HG03565 (cell line): Measurements from ENCODE around the gene UBE2S.

Experiments
- ATAC-seq: cut with Tn5 transposase; IDR thresholded peaks from one replicate; pipeline ENCODE4 v1.9.1; 2021; ENCODE audit warnings: mild to moderate bottlenecking, moderate library complexity; ENCODE audit not compliant: unreplicated experiment

The UBE2S gene

GRCh38 chr19:55366790-55367189, 40.8 kb downstream of the UBE2S start:
- ATAC-seq: no peak

- no peak for ATAC-seq
These were observed 41.6 kb downstream of the UBE2S start for GRCh38 chr19:55365964-55366363.

DNA sequence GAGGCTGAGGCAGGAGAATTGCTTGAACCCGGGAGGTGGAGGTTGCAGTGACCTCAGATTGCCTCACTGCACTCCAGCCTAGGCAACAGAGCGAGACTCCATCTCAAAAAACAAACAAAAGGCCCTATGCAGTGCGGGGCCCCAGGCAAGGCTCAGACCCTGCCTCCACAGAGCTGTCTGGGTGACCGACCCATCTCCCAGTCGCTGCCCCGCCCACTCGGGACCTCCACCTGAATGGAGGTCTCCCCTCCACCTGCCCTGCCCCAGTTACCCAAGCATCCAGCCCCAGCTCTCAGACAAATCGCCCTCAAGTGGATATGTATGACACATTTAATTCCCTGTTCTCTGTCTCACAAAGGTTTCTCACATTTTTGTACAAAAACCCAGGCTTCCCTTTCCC, 42.3 kb downstream of the UBE2S start:
- no peak for ATAC-seq

- no peak for ATAC-seq
These were observed 44.4 kb downstream of the UBE2S start, which contains the start of gene GARIN5B for GRCh38 chr19:55362990-55363716. GARIN5B (minus strand) TSS chr19:55363260; CDS start chr19:55363066, 194 bp downstream.

- no peak for ATAC-seq
These were observed 45.2 kb downstream of the UBE2S start for GRCh38 chr19:55362174-55362989.

DNA sequence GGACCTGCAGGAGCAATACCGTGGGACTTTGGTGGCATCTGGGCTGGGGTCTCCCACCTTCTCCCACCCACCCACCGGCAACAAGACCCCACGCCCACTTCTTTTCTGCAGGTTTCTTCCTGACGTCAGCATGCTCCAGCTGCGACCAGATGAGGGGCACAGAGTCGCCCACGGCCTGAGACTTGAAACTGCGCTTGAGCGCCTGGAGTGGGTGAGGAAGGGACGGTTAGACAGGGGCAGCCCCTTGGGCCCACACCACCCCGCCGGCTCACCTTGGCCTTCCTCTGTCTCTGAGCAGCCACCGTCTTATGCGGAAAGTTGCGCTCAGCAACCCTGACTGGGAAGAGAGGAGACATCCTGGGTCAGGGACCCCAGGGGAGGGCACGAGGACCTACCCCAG, 46.7 kb downstream of the UBE2S start:
- no peak for ATAC-seq

GRCh38 chr19:55358943-55359908, 48.4 kb downstream of the UBE2S start:
- ATAC-seq: no peak

GRCh38 chr19:55358493-55358892, 49.1 kb downstream of the UBE2S start:
- ATAC-seq: no peak

DNA sequence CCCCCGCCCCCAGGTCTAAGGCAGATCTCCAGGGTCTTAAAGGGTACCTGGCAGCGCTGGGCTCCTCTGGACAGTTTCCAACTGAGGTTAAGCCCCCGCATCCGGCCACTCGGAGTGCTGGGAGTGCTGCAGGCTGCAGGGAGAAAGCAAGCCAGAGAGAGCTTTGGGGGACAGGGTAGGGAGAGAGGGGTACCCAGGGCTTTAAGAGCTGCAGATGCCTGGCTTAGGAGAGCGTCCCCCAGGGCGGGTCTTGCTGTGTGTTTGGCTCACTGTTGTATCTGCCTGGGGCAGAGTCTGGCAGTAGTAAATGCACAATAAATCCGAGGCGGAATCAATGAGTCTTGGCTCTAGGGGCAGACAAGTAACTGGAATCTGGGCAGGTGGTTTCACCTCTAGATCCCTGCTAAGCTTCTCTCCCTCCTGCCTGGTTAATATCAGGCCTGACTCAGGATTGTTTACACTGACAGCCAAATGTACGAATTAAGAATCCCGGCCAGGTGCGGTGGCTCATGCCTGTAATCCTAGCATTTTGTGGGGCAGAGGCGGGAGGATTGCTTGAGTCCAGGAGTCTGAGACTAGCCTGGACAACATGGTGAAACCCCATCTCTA, 52.3 kb downstream of the UBE2S start:
- no peak for ATAC-seq

GRCh38 chr19:55354698-55355212, 52.8 kb downstream of the UBE2S start, which contains the start of gene COX6B2:
COX6B2 (minus strand) TSS chr19:55354719; CDS start chr19:55354521, 198 bp downstream.
- no peak for ATAC-seq

DNA sequence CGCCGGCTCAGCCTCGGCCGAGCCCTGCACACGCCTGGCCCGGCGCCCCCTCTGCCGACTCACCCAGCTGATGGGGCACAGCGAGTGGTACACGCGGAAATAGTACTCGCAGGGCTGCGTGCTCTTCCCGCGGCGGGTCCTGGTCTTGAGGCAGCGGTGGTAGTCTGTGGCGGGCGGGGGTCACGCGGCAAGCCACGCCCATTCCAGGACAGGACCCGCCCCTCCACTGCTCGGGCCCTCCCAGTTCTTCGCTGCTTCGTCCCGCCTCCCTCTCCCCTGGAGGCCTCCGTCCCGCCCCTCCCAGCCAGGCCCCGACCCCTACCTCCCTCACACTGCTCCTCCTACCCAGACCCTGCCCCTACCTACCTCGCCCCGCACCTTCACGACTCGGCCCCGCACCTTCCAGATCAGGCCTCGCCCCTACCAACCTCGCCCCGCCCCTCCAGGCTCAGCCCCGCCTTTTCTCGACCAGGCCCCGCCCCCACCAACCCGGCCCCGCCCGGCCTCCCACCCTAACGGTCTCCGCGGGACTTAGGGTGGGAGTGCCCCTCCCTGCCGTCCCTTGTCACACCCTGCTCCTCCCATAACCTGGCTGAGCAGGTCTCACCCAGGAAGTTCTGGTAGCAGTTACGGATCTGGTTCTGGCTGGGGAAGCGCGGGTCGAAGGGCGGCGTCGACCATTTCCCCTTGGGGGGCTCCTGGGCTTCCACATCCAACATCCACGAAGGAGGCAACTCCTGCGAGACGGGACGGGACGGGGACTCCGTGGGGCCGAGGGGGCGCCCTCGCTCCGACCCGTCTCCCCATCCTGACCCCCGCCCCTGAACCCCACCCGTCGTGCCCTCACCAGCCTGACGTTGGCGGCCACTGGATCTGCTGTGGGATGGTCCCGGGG, 53.5 kb downstream of the UBE2S start:
- no peak for ATAC-seq

GRCh38 chr19:55353356-55353802, 54.2 kb downstream of the UBE2S start:
- ATAC-seq: no peak

- no peak for ATAC-seq
These were observed 54.9 kb downstream of the UBE2S start for GRCh38 chr19:55352549-55353145.

DNA sequence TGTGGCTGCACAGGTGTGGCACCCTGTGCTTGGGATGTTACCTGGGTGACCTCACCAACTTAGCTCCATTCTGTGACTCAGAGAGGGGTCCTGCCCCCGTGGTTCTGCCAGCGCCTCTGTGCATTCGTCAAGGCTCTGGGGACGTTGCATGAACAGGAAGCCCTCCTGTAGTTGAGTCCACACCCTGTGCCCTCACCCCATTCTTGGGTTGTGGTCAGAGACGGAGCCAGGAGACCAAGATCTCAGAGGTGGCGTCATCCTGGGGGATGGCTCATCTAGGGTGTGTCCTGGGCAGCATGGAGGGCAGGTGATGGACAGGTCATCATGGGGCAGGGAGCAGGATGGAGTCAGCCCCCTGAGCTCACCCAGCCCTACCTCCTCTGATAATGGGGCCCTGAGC, 55.5 kb downstream of the UBE2S start:
- no peak for ATAC-seq

GRCh38 chr19:55350620-55351315, 56.8 kb downstream of the UBE2S start:
- no peak for ATAC-seq
